Loucy (cell line): ENCODE measurements around the gene HTR2B.

Source experiments
- EZH2phosphoT487 ChIP-seq: fragments of 200-600 bp; IDR thresholded peaks from 2 replicates; pipeline ENCODE4 v1.6.1; 2018; ENCODE audit warnings: antibody characterized with exemption, mild to moderate bottlenecking, moderate library complexity, borderline replicate concordance
- TF ChIP-seq, protein P1 (sequence below): fragments of 200-600 bp; sonication (generic); conservative IDR thresholded peaks from 2 replicates; pipeline ENCODE4 v1.5.1; 2014; ENCODE audit warnings: mild to moderate bottlenecking, antibody characterized with exemption, low read length

DNA sequence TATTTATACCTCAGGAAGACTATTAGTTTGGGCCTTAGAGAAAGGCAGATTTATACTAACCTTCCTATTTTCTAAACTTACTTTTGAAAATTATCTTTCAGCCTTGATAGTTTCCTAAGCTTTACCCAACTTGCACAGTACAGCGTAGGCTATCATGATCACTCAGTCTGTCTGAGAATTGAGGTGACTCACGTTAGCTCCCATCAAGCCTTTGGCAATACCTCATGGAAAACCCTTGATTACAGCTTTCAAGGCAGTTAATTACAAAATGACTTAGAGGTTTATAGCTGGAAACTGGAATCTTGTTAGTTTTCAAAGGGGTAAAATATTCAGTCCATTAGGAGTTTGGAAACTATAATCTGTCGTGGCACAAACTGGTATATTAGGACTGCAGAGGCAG lies 47.2 kb upstream of the HTR2B start:
- TF ChIP-seq, protein P1, sequence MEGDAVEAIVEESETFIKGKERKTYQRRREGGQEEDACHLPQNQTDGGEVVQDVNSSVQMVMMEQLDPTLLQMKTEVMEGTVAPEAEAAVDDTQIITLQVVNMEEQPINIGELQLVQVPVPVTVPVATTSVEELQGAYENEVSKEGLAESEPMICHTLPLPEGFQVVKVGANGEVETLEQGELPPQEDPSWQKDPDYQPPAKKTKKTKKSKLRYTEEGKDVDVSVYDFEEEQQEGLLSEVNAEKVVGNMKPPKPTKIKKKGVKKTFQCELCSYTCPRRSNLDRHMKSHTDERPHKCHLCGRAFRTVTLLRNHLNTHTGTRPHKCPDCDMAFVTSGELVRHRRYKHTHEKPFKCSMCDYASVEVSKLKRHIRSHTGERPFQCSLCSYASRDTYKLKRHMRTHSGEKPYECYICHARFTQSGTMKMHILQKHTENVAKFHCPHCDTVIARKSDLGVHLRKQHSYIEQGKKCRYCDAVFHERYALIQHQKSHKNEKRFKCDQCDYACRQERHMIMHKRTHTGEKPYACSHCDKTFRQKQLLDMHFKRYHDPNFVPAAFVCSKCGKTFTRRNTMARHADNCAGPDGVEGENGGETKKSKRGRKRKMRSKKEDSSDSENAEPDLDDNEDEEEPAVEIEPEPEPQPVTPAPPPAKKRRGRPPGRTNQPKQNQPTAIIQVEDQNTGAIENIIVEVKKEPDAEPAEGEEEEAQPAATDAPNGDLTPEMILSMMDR = no peak
- no peak for TF ChIP-seq EZH2phosphoT487
